ENCODE measurements around the gene THPO.

DNA sequence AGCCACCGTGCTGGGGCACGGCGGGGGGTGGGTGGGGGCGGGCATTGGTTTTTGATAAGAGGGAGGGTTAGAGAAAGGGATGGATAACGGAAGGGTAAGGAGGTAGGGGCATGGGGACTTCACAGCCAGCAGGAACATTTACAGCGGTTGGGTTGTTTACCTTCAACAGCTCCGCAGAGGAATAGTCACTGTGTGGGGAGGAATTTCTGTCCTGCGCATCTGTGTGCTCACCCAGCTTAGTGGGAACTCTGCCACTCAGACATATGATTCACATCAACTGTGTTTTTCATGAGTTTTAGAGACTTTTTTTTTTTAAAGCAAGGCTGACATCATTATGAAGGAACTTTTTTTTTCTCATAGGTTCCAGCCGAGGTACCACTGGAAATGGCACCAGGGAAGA, 21.4 kb upstream of the THPO start:
- TF ChIP-seq EZH2phosphoT487 (IDR thresholded peaks at IDR 0.05; ENCODE audit: borderline replicate concordance, low read length) (no peak), EZH2 (IDR thresholded peaks at IDR 0.05; ENCODE audit: low read length, unreplicated experiment) (no peak)
- TF ChIP-seq, protein P1, sequence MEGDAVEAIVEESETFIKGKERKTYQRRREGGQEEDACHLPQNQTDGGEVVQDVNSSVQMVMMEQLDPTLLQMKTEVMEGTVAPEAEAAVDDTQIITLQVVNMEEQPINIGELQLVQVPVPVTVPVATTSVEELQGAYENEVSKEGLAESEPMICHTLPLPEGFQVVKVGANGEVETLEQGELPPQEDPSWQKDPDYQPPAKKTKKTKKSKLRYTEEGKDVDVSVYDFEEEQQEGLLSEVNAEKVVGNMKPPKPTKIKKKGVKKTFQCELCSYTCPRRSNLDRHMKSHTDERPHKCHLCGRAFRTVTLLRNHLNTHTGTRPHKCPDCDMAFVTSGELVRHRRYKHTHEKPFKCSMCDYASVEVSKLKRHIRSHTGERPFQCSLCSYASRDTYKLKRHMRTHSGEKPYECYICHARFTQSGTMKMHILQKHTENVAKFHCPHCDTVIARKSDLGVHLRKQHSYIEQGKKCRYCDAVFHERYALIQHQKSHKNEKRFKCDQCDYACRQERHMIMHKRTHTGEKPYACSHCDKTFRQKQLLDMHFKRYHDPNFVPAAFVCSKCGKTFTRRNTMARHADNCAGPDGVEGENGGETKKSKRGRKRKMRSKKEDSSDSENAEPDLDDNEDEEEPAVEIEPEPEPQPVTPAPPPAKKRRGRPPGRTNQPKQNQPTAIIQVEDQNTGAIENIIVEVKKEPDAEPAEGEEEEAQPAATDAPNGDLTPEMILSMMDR (conservative IDR thresholded peaks at IDR 0.05; ENCODE audit: low read depth, low read length), result no peak

Data from PC-3 (cell line).